ENCODE data around the gene KRT84. TPM values are rescaled to one million over a fixed set of nuclear protein-coding genes. Genes with fewer than 3 reads are reported as not detected.

Gene KRT84
- total RNA-seq, 1 donor from 2014 or later = not detected

- no peaks in the 10 kb centered on the region for H3K27me3 ChIP-seq
- no peak overlapping the region for H3K4me2 ChIP-seq
- H3K27ac Mint-ChIP-seq = no peak overlapping the region
- H3K9me3 Mint-ChIP-seq = peaks cover under 1% of the 10 kb centered on the region
- H3K27me3 Mint-ChIP-seq (ENCODE audit: insufficient read depth, low read depth) = peaks cover 4% of the 10 kb centered on the region
- H3K9me3 ChIP-seq (ENCODE audit: low read depth) = no peaks in the 10 kb centered on the region
- no peaks in the 10 kb centered on the region for H3F3A ChIP-seq (ENCODE audit: low read depth)
- no peak overlapping the region for H3K9ac ChIP-seq
- no peak overlapping the region for H2AFZ ChIP-seq (replicated peaks)
- DNase-seq (ENCODE audit: low spot score) = no peak
- peaks cover 20% of the 10 kb centered on the region for H3K4me1 Mint-ChIP-seq
- no peak overlapping the region for H3K27ac ChIP-seq
- no peak overlapping the region for H3K4me3 Mint-ChIP-seq
- H3K36me3 Mint-ChIP-seq = no peaks in the 10 kb centered on the region
- no peaks in the 10 kb centered on the region for H3K36me3 ChIP-seq
- H4K20me1 ChIP-seq (ENCODE audit: low read depth) = no peaks in the 10 kb centered on the region
- H3K79me2 ChIP-seq (ENCODE audit: low read depth) = no peaks in the 10 kb centered on the region
- H3K4me1 ChIP-seq = no peaks in the 10 kb centered on the region
- no peak overlapping the region for H3K4me3 ChIP-seq
- TF ChIP-seq EZH2 (IDR thresholded peaks at IDR 0.05) (no peak), EZH2phosphoT487 (IDR thresholded peaks at IDR 0.05) (no peak), CTCF (IDR thresholded peaks at IDR 0.05) (no peak)
Measured at GRCh38 chr12:52415870-52416750, 30.7 kb upstream of the KRT84 start.

- Mint-ChIP-seq H3K27me3 (ENCODE audit: insufficient read depth, low read depth) (peaks cover 4% of the 10 kb centered on the region), H3K9me3 (peaks cover 6% of the 10 kb centered on the region), H3K4me1 (peaks cover 20% of the 10 kb centered on the region), H3K27ac (no peak overlapping the region), H3K36me3 (no peaks in the 10 kb centered on the region), H3K4me3 (no peak overlapping the region)
- Histone ChIP-seq H3K36me3 (no peaks in the 10 kb centered on the region), H3F3A (ENCODE audit: low read depth) (no peaks in the 10 kb centered on the region), H4K20me1 (ENCODE audit: low read depth) (no peaks in the 10 kb centered on the region), H3K79me2 (ENCODE audit: low read depth) (no peaks in the 10 kb centered on the region), H3K4me1 (no peaks in the 10 kb centered on the region), H3K9me3 (ENCODE audit: low read depth) (no peaks in the 10 kb centered on the region), H3K4me3 (no peak overlapping the region), H3K27ac (no peak overlapping the region), H3K27me3 (no peaks in the 10 kb centered on the region), H3K4me2 (no peak overlapping the region), H2AFZ (replicated peaks) (no peak overlapping the region), H3K9ac (no peak overlapping the region)
- TF ChIP-seq CTCF (IDR thresholded peaks at IDR 0.05) = no peak
- no peak for DNase-seq (ENCODE audit: low spot score)
Measured at GRCh38 chr12:52414936-52415335, 29.5 kb upstream of the KRT84 start.

- Histone ChIP-seq H3F3A (ENCODE audit: low read depth) (no peaks in the 10 kb centered on the region), H3K27me3 (no peaks in the 10 kb centered on the region), H3K9me3 (ENCODE audit: low read depth) (no peaks in the 10 kb centered on the region), H3K27ac (no peak overlapping the region), H3K36me3 (no peaks in the 10 kb centered on the region), H4K20me1 (ENCODE audit: low read depth) (no peaks in the 10 kb centered on the region), H3K4me2 (no peak overlapping the region), H3K4me1 (no peaks in the 10 kb centered on the region), H3K79me2 (ENCODE audit: low read depth) (no peaks in the 10 kb centered on the region), H2AFZ (replicated peaks) (no peak overlapping the region), H3K4me3 (no peak overlapping the region), H3K9ac (no peak overlapping the region)
- peaks cover 20% of the 10 kb centered on the region for H3K4me1 Mint-ChIP-seq
- H3K9me3 Mint-ChIP-seq = peaks cover 6% of the 10 kb centered on the region
- TF ChIP-seq EZH2 (IDR thresholded peaks at IDR 0.05) = no peak
- peak; percentile 30 for TF ChIP-seq CTCF (IDR thresholded peaks at IDR 0.05)
- H3K36me3 Mint-ChIP-seq = no peaks in the 10 kb centered on the region
- DNase-seq (ENCODE audit: low spot score) = no peak
- H3K27me3 Mint-ChIP-seq (ENCODE audit: insufficient read depth, low read depth) = peaks cover 4% of the 10 kb centered on the region
- H3K4me3 Mint-ChIP-seq = no peak overlapping the region
- no peak overlapping the region for H3K27ac Mint-ChIP-seq
Measured at GRCh38 chr12:52413782-52414345, 28.4 kb upstream of the KRT84 start.

All from neural progenitor cell (in vitro differentiated cells).